Adrenal gland (tissue), 5 donors: ENCODE data around the gene SLC45A3.

Experiments used
- CTCF ChIP-seq, 6 experiments: fragments of 450-650 bp in 4 of 6; fragments of 200-600 bp in 2 of 6; sonication (generic) in 1 of 6; IDR thresholded peaks; 1 replicate in 5 of 6; 2 replicates in 1 of 6; pipeline versions ENCODE4 v1.5.1 to v1.8.0; 2016 to 2021; ENCODE audit warnings: antibody characterized with exemption in 6 of 6, mild to moderate bottlenecking in 2 of 6, moderate library complexity in 1 of 6
- POLR2A ChIP-seq, 2 donors: fragments of 450-650 bp; IDR thresholded peaks; one replicate each; pipeline ENCODE4 v1.6.1; 2017; ENCODE audit warnings: antibody characterized with exemption in 2 of 2, mild to moderate bottlenecking in 2 of 2, moderate library complexity in 1 of 2
- donor health status: DM: no; HTN: no; CAD: no.

- TF ChIP-seq CTCF (IDR thresholded peaks at IDR 0.05) (no peak), POLR2A (IDR thresholded peaks at IDR 0.05) (no peak)
Observed at GRCh38 chr1:205661429-205662134, 18.7 kb downstream of the SLC45A3 start.
